Testis (tissue), 3 donors: ENCODE results near the gene TMEM117. TPM values are rescaled to one million over a fixed set of nuclear protein-coding genes. Genes with fewer than 3 reads are reported as not detected.

Source experiments
- DNase-seq: peaks from one replicate; pipeline ENCODE4 v3.0.0-alpha.2; 2019
- H3K27ac ChIP-seq, 2 donors: fragments of 200-600 bp; sonication (generic); one replicate each; pipeline ENCODE4 v1.5.1; 2019
- H3K27me3 ChIP-seq: fragments of 200-600 bp; sonication (generic); one replicate; pipeline ENCODE4 v1.5.1; 2019
- H3K36me3 ChIP-seq: fragments of 200-600 bp; sonication (generic); one replicate; pipeline ENCODE4 v1.5.1; 2017; ENCODE audit warnings: low read depth; ENCODE audit errors: missing control alignments
- H3K4me1 ChIP-seq: fragments of 200-600 bp; sonication (generic); one replicate; pipeline ENCODE4 v1.5.1; 2019
- H3K4me3 ChIP-seq, 2 donors: fragments of 200-600 bp; sonication (generic); one replicate each; pipeline ENCODE4 v1.5.1; 2017 to 2019
- H3K9me3 ChIP-seq: fragments of 200-600 bp; sonication (generic); one replicate; pipeline ENCODE4 v1.5.1; 2017
- POLR2A ChIP-seq: fragments of 450-650 bp; IDR thresholded peaks from one replicate; pipeline ENCODE4 v1.6.1; 2017; ENCODE audit warnings: antibody characterized with exemption, mild to moderate bottlenecking, moderate library complexity
- WGBS, 2 donors: methylation state at CpG; one replicate each; pipeline ENCODE4 v1.1.5; 2018; 5-methylcytosine and 5-hydroxymethylcytosine counted together
- intact Hi-C: fragments of 100-400 bp; cut with DNase I; formaldehyde crosslinking; loops from one replicate; pipeline ENCODE4 v1.15.1; 2023; ENCODE audit warnings: low total_unique reads
- polyA plus RNA-seq: library from polyadenylated mRNA; stranded (reverse); fragments of 350-450 nt; fragmentation: Illumina TruSeq; extraction: RNeasy Lipid Tissue Mini Kit (QIAGEN cat#74804); gene quantifications from one replicate; pipeline ENCODE4 v1.2.3, GENCODE V29; 2014; ENCODE audit warnings: low read depth, low replicate concordance; ENCODE audit not compliant: insufficient read depth
- total RNA-seq, 2 donors: library from RNA; depleted of rRNA; stranded (reverse); fragments of >200 nt; gene quantifications; one replicate each; pipeline ENCODE4 v1.2.3, GENCODE V29; 2016
- TF ChIP-seq, protein P1 (sequence below), 3 experiments: fragments of 450-650 bp in 2 of 3; fragments of 200-600 bp in 1 of 3; sonication (generic) in 1 of 3; IDR thresholded peaks; one replicate each; pipeline ENCODE4 v1.5.1; 2016 to 2019; ENCODE audit warnings: antibody characterized with exemption in 3 of 3, mild to moderate bottlenecking in 2 of 3, moderate library complexity in 1 of 3

TMEM117 gene
- total and polyA plus RNA-seq, 3 donors from 2014 or later, result 6.1 to 17.7 (median 14.8) TPM

DNA sequence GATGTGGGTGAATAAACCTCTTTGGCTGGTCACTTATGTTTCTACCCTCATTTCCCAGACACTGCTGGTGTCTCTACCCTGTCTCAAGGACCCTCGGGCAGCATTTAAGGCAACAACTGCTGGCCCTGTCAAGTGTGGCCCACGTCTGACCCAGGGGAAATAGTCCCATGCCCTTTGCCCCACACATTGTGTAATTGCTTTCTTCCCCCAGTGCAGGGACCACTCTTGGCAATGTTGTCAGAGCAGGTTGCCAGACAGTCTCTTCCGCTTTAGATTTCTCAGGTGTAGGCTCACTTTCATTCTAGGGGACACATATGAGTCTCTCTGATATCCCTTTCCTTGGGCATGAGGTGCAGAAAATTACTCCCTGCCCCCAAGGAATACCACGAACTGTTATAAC, 216.7 kb downstream of the TMEM117 start:
- no peak overlapping the region for H3K4me3 ChIP-seq
- no peak overlapping the region for H3K27ac ChIP-seq
- no peaks in the 10 kb centered on the region for H3K9me3 ChIP-seq
- no peaks in the 10 kb centered on the region for H3K36me3 ChIP-seq
- intact Hi-C loops, result no loop called here
- TF ChIP-seq, protein P1, sequence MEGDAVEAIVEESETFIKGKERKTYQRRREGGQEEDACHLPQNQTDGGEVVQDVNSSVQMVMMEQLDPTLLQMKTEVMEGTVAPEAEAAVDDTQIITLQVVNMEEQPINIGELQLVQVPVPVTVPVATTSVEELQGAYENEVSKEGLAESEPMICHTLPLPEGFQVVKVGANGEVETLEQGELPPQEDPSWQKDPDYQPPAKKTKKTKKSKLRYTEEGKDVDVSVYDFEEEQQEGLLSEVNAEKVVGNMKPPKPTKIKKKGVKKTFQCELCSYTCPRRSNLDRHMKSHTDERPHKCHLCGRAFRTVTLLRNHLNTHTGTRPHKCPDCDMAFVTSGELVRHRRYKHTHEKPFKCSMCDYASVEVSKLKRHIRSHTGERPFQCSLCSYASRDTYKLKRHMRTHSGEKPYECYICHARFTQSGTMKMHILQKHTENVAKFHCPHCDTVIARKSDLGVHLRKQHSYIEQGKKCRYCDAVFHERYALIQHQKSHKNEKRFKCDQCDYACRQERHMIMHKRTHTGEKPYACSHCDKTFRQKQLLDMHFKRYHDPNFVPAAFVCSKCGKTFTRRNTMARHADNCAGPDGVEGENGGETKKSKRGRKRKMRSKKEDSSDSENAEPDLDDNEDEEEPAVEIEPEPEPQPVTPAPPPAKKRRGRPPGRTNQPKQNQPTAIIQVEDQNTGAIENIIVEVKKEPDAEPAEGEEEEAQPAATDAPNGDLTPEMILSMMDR (IDR thresholded peaks at IDR 0.05), result no peak
- no peak for TF ChIP-seq POLR2A
- no peak for DNase-seq
- no peaks in the 10 kb centered on the region for H3K4me1 ChIP-seq
- no peaks in the 10 kb centered on the region for H3K27me3 ChIP-seq
- 85 to 88% methylated on average over 3 to 4 of the region's 4 CpGs for WGBS, 2 donors

DNA sequence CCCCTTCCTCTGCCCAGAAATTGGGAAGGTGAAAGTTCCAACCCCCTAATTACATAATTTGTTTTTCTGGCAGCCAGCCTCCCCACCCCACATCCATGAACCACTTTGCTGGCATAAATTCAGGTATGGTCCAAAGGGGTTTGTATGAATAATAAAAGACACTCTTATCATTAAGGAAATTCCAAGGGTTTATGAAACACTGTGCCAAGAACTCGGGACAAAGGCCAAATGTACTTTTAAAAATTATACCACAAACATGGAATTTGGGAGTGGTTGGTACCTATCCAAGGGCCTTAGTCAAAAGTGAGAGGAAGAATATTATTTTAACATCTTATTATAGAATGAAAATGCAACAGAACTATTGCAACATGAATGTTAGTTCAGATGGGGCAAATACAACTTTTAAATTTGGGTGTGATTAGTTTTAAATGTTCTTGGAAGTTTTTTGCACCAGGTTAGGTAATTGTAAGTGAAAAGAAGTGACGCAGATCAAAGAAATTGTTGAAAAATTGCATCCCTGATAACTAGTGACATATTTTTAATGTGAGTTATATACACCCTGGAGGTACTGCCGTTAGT, 217.8 kb downstream of the TMEM117 start:
- Histone ChIP-seq H3K27me3 (no peaks in the 10 kb centered on the region), H3K27ac (no peak overlapping the region), H3K9me3 (no peaks in the 10 kb centered on the region), H3K36me3 (no peaks in the 10 kb centered on the region), H3K4me1 (no peaks in the 10 kb centered on the region), H3K4me3 (no peak overlapping the region)
- 51 to 53% methylated on average over 3 of the region's 3 CpGs for WGBS, 2 donors
- no peak for DNase-seq
- intact Hi-C loops, result no loop called here
- TF ChIP-seq POLR2A, result no peak
- TF ChIP-seq, protein P1 (IDR thresholded peaks at IDR 0.05), result no peak

DNA sequence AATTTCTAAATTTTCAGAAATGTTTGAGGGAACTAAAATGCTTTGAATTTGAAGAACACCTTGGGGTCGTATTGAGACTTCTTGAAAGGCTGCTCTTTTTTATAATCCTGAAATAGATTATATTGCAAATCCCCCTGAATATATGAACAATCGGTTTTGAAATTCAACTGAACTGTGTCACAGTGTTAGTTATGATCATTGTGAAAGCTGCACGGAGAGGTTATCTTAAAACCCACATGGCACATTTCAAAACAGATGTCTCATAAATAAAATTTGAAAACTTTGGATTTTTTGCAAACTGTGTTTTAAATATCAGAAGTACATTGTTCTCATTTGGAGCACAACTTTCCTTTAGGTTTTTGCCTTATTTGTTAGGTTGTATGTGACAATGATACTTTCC, 218.4 kb downstream of the TMEM117 start:
- no peaks in the 10 kb centered on the region for H3K27me3 ChIP-seq
- no peaks in the 10 kb centered on the region for H3K36me3 ChIP-seq
- H3K27ac ChIP-seq, result no peak overlapping the region
- 71 to 87% methylated on average over 3 of the region's 3 CpGs for WGBS, 2 donors
- no peaks in the 10 kb centered on the region for H3K9me3 ChIP-seq
- no peak for DNase-seq
- intact Hi-C loops, result no loop called here
- no peaks in the 10 kb centered on the region for H3K4me1 ChIP-seq
- TF ChIP-seq, protein P1 (IDR thresholded peaks at IDR 0.05), result no peak
- TF ChIP-seq POLR2A, result no peak
- no peak overlapping the region for H3K4me3 ChIP-seq

DNA sequence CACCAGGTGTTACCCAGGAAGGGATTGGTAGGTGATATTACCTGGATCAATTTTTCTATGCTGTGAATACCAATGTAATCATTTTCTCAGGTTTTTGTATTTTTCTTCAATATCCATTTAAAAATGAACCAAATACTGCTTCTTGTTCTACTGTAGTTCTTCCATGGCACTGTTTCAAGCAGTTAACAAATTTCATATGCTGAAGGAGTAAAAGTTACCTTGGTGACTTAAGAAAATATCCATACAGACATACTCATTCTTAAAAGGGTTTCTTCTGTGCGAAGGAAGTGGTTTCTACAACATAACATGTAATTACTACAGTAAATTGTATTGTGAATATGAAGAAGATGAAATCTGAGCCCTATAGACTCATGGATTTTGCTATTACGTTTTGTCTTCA, 222.5 kb downstream of the TMEM117 start:
- H3K4me1 ChIP-seq, result no peaks in the 10 kb centered on the region
- intact Hi-C loops, result no loop called here
- H3K9me3 ChIP-seq, result no peaks in the 10 kb centered on the region
- no peaks in the 10 kb centered on the region for H3K27me3 ChIP-seq
- 86 to 87% methylated on average over 2 of the region's 2 CpGs for WGBS, 2 donors
- H3K4me3 ChIP-seq, result no peak overlapping the region
- no peak for TF ChIP-seq POLR2A
- TF ChIP-seq, protein P1 (IDR thresholded peaks at IDR 0.05), result no peak
- no peak for DNase-seq
- H3K27ac ChIP-seq, result no peak overlapping the region
- no peaks in the 10 kb centered on the region for H3K36me3 ChIP-seq

DNA sequence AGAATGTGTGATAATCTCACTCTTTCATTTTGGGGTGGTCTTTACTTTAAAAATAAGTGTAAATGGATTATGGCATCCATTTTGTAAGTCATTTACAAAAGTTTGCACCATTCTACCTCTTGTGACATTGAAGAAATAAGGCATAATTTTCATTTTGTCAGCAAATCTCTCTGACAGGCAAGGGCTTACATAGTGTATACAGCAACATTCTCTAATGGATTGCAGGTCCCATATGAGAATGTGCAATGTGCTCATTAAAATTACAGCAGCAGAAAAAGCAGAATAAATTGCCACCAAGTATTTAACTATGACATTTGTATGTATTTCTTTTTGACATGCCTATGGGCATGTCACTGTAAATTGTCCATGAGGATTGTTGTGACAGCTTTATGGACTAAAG, 223.6 kb downstream of the TMEM117 start:
- Histone ChIP-seq H3K4me3 (no peak overlapping the region), H3K9me3 (no peaks in the 10 kb centered on the region), H3K4me1 (no peaks in the 10 kb centered on the region), H3K36me3 (no peaks in the 10 kb centered on the region), H3K27ac (no peak overlapping the region), H3K27me3 (no peaks in the 10 kb centered on the region)
- no peak for DNase-seq
- intact Hi-C loops, result no loop called here
- no peak for TF ChIP-seq POLR2A
- TF ChIP-seq, protein P1 (IDR thresholded peaks at IDR 0.05), result no peak
